GM23338 (cell line): ENCODE results near the gene ARID3B. TPM values are rescaled to one million over a fixed set of nuclear protein-coding genes. Genes with fewer than 3 reads are reported as not detected.
"Not testable (repeated sequence)": the region's sequence is repeated elsewhere in the genome, so short reads cannot be mapped to it uniquely, and the experiment has no call there.

Experiments used
- ATAC-seq: fragments of 200-7000 bp; cut with Tn5 transposase; 3 replicates; pipeline ENCODE4 v1.9.1; 2020
- DNase-seq: peaks from one replicate; pipeline ENCODE4 v3.0.0-alpha.2; 2015; ENCODE audit warnings: low spot score
- H2AFZ ChIP-seq: fragments of 200-600 bp; sonication (generic); 2 replicates; pipeline ENCODE4 v1.8.0; 2016; ENCODE audit warnings: antibody characterized with exemption, mild to moderate bottlenecking, moderate library complexity
- H3F3A ChIP-seq: fragments of 200-600 bp; sonication (generic); replicated peaks from 2 replicates; pipeline ENCODE4 v1.8.0; 2017; ENCODE audit warnings: antibody characterized with exemption, mixed run types, low read depth
- H3K27ac ChIP-seq: fragments of 200-600 bp; sonication (generic); 2 replicates; pipeline ENCODE4 v1.6.1; 2016; ENCODE audit warnings: low read depth
- H3K27me3 ChIP-seq: fragments of 200-600 bp; sonication (generic); 2 replicates; pipeline ENCODE4 v1.8.0; 2016; ENCODE audit warnings: mild to moderate bottlenecking, mixed run types, moderate library complexity; ENCODE audit not compliant: insufficient read depth
- H3K36me3 ChIP-seq: fragments of 200-600 bp; sonication (generic); 2 replicates; pipeline ENCODE4 v1.8.0; 2016; ENCODE audit warnings: mild to moderate bottlenecking; ENCODE audit not compliant: insufficient read depth
- H3K4me1 ChIP-seq: fragments of 200-600 bp; sonication (generic); 2 replicates; pipeline ENCODE4 v1.8.0; 2016; ENCODE audit warnings: mild to moderate bottlenecking, moderate library complexity; ENCODE audit not compliant: insufficient read depth
- H3K4me2 ChIP-seq: fragments of 200-600 bp; sonication (generic); 2 replicates; pipeline ENCODE4 v1.7.1; 2017; ENCODE audit warnings: mixed run types
- H3K4me3 ChIP-seq: fragments of 200-600 bp; sonication (generic); 2 replicates; pipeline ENCODE4 v1.6.1; 2016; ENCODE audit warnings: mixed run types
- H3K79me2 ChIP-seq: fragments of 200-600 bp; sonication (generic); replicated peaks from 2 replicates; pipeline ENCODE4 v1.8.0; 2017; ENCODE audit warnings: mild to moderate bottlenecking; ENCODE audit not compliant: insufficient read depth
- H3K9me2 ChIP-seq: fragments of 200-600 bp; sonication (generic); 2 replicates; pipeline ENCODE4 v1.8.0; 2017; ENCODE audit not compliant: insufficient read depth
- H4K20me1 ChIP-seq: fragments of 200-600 bp; sonication (generic); replicated peaks from 2 replicates; pipeline ENCODE4 v1.8.0; 2017; ENCODE audit warnings: mild to moderate bottlenecking; ENCODE audit not compliant: insufficient read depth
- H3K27ac Mint-ChIP-seq: 2 replicates; pipeline ENCODE4 v1.8.0; 2020; ENCODE audit warnings: inconsistent platforms, mild to moderate bottlenecking, moderate library complexity, mixed read lengths
- H3K27me3 Mint-ChIP-seq: 3 replicates; pipeline ENCODE4 v1.8.0; 2022; ENCODE audit warnings: low read depth, mild to moderate bottlenecking, moderate library complexity, mixed read lengths, inconsistent platforms; ENCODE audit not compliant: insufficient read depth, poor library complexity
- H3K36me3 Mint-ChIP-seq: 3 replicates; pipeline ENCODE4 v1.8.0; 2021; ENCODE audit warnings: low read depth, mild to moderate bottlenecking, inconsistent platforms, moderate library complexity, mixed read lengths
- H3K4me1 Mint-ChIP-seq: 3 replicates; pipeline ENCODE4 v1.8.0; 2020; ENCODE audit warnings: mild to moderate bottlenecking, inconsistent platforms, mixed read lengths
- H3K4me3 Mint-ChIP-seq: 3 replicates; pipeline ENCODE4 v1.8.0; 2021; ENCODE audit warnings: moderate library complexity, mild to moderate bottlenecking, inconsistent platforms, mixed read lengths
- H3K9me3 Mint-ChIP-seq: 3 replicates; pipeline ENCODE4 v1.8.0; 2020; ENCODE audit warnings: moderate library complexity, mild to moderate bottlenecking, inconsistent platforms, mixed read lengths
- CREB1 ChIP-seq: fragments of 250-450 bp; sonication (Bioruptor Pico); IDR thresholded peaks from 2 replicates; pipeline ENCODE4 v1.5.0; 2020; ENCODE audit warnings: low read depth, mild to moderate bottlenecking, moderate library complexity
- EZH2 ChIP-seq: fragments of 200-600 bp; sonication (generic); IDR thresholded peaks from one replicate; pipeline ENCODE4 v1.8.0; 2017; ENCODE audit warnings: antibody characterized with exemption, mild to moderate bottlenecking, low read depth; ENCODE audit not compliant: unreplicated experiment
- JUNB ChIP-seq: IDR thresholded peaks from one replicate; pipeline ENCODE4 v1.6.1; 2016; ENCODE audit warnings: antibody characterized with exemption; ENCODE audit not compliant: unreplicated experiment
- NANOG ChIP-seq: IDR thresholded peaks from 2 replicates; pipeline ENCODE4 v1.6.1; 2016; ENCODE audit warnings: antibody characterized with exemption, borderline replicate concordance
- POLR2AphosphoS5 ChIP-seq: IDR thresholded peaks from 2 replicates; pipeline ENCODE4 v1.6.1; 2016; ENCODE audit warnings: antibody characterized with exemption, low read depth
- ZNF114 ChIP-seq: fragments of 250-450 bp; sonication (Bioruptor Pico); IDR thresholded peaks from 2 replicates; pipeline ENCODE4 v1.5.0; 2020; ENCODE audit warnings: mild to moderate bottlenecking, moderate library complexity
- ZNF331 ChIP-seq: fragments of 250-450 bp; sonication (Bioruptor Pico); IDR thresholded peaks from 2 replicates; pipeline ENCODE4 v1.5.0; 2020; ENCODE audit warnings: low read depth, mild to moderate bottlenecking, moderate library complexity
- ZNF462 ChIP-seq: fragments of 250-450 bp; sonication (Bioruptor Pico); IDR thresholded peaks from 2 replicates; pipeline ENCODE4 v1.5.0; 2020; ENCODE audit warnings: mild to moderate bottlenecking, moderate library complexity
- polyA plus RNA-seq: library from polyadenylated mRNA; unstranded; fragments of >200 nt; fragmentation: Nextera tagmentation; extraction: Ambion mirVana; gene quantifications from 2 replicates; pipeline ENCODE4 v1.2.1, GENCODE V29; 2016
- total RNA-seq: library from RNA; depleted of rRNA; stranded (reverse); fragments of >200 nt; shearing (Covaris generic); gene quantifications from 2 replicates; pipeline ENCODE4 v1.2.3, GENCODE V29; 2014

ARID3B gene
- total and polyA plus RNA-seq, 2 experiments from 2014 or later: 65.5 to 147 TPM

DNA sequence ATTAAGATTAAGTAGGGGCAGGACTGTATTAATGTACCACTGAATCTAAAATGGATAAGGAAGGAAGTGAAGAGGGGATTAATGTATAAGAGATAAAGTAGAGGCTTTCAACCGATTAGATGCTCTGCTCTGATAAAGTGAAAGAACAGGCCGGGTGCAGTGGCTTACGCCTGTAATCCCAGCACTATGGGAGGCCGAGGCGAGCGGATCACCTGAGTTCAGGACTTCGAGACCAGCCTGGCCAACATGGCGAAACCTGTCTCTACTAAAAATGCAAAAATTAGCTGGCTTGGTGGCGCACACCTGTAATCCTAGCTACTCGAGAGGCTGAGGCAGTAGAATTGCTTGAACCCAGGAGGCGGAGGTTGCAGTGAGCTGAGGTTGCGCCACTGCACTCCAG lies 1.5 kb upstream of the ARID3B start:
- Mint-ChIP-seq H3K4me1 (peaks cover 23% of the 10 kb centered on the region), H3K36me3 (peaks cover 13% of the 10 kb centered on the region), H3K4me3 (peak overlapping the region; percentile 96), H3K27ac (peak overlapping the region; percentile 89; the same call in 1 of the 2 replicates)
- H3K27me3 ChIP-seq, DNase-seq, H4K20me1 ChIP-seq, H3K9me2 ChIP-seq, H3K36me3 ChIP-seq, H3K27me3 Mint-ChIP-seq, H3K9me3 Mint-ChIP-seq, H3F3A ChIP-seq, ATAC-seq, H2AFZ ChIP-seq: not testable (repeated sequence)
- Histone ChIP-seq H3K4me1 (peaks cover 24% of the 10 kb centered on the region), H3K4me3 (peak overlapping the region; percentile 99), H3K27ac (peak overlapping the region; percentile 98; the same call in 1 of the 2 replicates), H3K79me2 (peaks cover 53% of the 10 kb centered on the region), H3K4me2 (peak overlapping the region; percentile 100; the same call in 1 of the 2 replicates)

- peaks cover 23% of the 10 kb centered on the region for H3K4me1 Mint-ChIP-seq
- Histone ChIP-seq H3K27ac (peak overlapping the region; percentile 98), H3F3A (peaks cover 13% of the 10 kb centered on the region; the same call in 1 of the 2 replicates), H3K4me3 (peak overlapping the region; percentile 99), H3K4me1 (peaks cover 29% of the 10 kb centered on the region), H4K20me1 (peaks cover 12% of the 10 kb centered on the region), H3K36me3 (peaks cover 16% of the 10 kb centered on the region), H3K9me2 (no peaks in the 10 kb centered on the region), H3K27me3 (no peaks in the 10 kb centered on the region), H3K79me2 (peaks cover 60% of the 10 kb centered on the region), H3K4me2 (peak overlapping the region; percentile 100), H2AFZ (peak overlapping the region; percentile 80; the same call in 1 of the 2 replicates)
- peaks cover 9% of the 10 kb centered on the region for H3K27me3 Mint-ChIP-seq
- peak overlapping the region; percentile 95 for H3K27ac Mint-ChIP-seq
- DNase-seq (peak; percentile 33), ATAC-seq (no peak)
- peaks cover 20% of the 10 kb centered on the region for H3K36me3 Mint-ChIP-seq
- no peak for TF ChIP-seq ZNF331 (CRISPR knock-in tag)
- peak overlapping the region; percentile 96 for H3K4me3 Mint-ChIP-seq
- H3K9me3 Mint-ChIP-seq: no peaks in the 10 kb centered on the region
Measured at GRCh38 chr15:74540161-74540760, 759 bp upstream of the ARID3B start.

DNA sequence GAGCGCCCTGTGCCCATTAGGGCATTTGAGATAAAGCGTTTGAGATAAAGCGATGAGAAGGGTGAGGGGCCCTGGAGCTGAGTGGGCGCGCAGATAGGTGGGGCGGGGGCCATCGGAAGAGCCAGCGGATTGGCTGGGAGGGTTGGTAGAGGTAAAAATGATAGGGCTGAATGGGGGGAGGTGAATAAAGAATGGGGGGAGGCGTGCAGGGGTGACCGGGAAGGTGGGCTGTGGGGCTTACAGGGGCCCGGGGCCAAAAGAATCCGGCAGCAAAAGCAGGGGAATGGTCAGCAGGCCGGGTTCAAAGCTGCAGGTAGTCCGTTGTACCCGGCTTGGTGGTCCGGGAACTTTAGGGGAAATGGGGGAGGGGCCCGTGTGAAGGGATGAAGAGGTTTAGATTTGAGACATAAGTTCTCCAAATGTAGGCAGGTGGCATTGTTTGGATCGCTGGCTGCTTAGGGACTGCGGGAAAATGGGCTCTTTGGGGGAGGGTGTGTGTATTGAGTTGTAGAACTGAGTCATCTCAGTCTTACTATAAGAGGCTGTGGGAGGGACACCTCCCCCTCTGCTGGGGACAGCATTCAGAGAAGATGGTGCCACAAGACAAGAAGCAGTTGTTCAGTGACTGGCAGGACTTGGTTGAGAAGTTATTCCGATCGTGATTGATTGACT lies 610 bp downstream of the ARID3B start:
- peak overlapping the region; percentile 86 for H3K4me2 ChIP-seq
- H3K4me1 ChIP-seq: peaks cover 43% of the 10 kb centered on the region
- Mint-ChIP-seq H3K27ac (peak overlapping the region; percentile 91), H3K4me3 (peak overlapping the region; percentile 97), H3K27me3 (peaks cover 9% of the 10 kb centered on the region), H3K36me3 (peaks cover 33% of the 10 kb centered on the region), H3K9me3 (no peaks in the 10 kb centered on the region), H3K4me1 (peaks cover 35% of the 10 kb centered on the region)
- peak overlapping the region; percentile 97 for H3K27ac ChIP-seq
- H2AFZ ChIP-seq: 0 out of 2 replicates have a peak overlapping the region, but pooled peaks have one; percentile 85
- peak; percentile 62 for DNase-seq
- peaks cover 13% of the 10 kb centered on the region; the same call in 1 of the 2 replicates for H3F3A ChIP-seq
- peak; percentile 32 for ATAC-seq
- H3K36me3 ChIP-seq: peaks cover 26% of the 10 kb centered on the region
- peaks cover 74% of the 10 kb centered on the region for H3K79me2 ChIP-seq
- H3K27me3 ChIP-seq: no peaks in the 10 kb centered on the region
- no peaks in the 10 kb centered on the region for H3K9me2 ChIP-seq
- H3K4me3 ChIP-seq: peak overlapping the region; percentile 99
- peaks cover 22% of the 10 kb centered on the region for H4K20me1 ChIP-seq
- TF ChIP-seq NANOG: no peak
- TF ChIP-seq JUNB: no peak
- TF ChIP-seq ZNF114 (CRISPR knock-in tag): no peak
- TF ChIP-seq CREB1 (CRISPR knock-in tag): no peak
- TF ChIP-seq POLR2AphosphoS5: no peak
- no peak for TF ChIP-seq ZNF462
- no peak for TF ChIP-seq ZNF331 (CRISPR knock-in tag)
- TF ChIP-seq EZH2: no peak
